ENCODE data around the gene ZNRF1. TPM values are rescaled to one million over a fixed set of nuclear protein-coding genes. Genes with fewer than 3 reads are reported as not detected.

Gene ZNRF1
- total RNA-seq, 2 donors from 2014 or later = 27.7 to 29.7 TPM

DNA sequence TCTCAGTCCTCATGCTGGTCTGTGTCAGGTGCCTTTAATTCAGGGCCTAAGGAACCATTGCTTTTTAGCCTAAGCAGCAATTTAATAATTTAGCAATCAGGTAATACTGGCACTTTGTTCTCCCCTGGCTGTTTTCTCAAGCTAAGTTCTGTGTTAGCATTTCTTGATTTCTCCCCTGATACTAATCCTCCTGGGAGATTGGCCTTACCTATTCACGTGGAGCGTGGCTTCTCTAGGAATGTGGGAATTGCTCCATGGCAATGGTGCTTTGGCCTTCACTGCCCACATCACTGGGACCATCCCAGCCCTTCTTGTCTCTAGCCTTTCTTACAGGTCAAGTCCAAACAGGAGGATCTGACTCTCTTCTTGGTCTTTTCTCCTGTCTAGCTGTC is 55.7 kb downstream of the ZNRF1 start:
- H3K27me3 ChIP-seq = no peaks in the 10 kb centered on the region
- H3K4me3 ChIP-seq = no peak overlapping the region
- no peak for DNase-seq
- peak overlapping the region in 1 of 2 donors; percentile 7 for H3K9ac ChIP-seq (ENCODE audit: low read depth in 2 of 2, low read length in 2 of 2)
- TF ChIP-seq, protein P1, sequence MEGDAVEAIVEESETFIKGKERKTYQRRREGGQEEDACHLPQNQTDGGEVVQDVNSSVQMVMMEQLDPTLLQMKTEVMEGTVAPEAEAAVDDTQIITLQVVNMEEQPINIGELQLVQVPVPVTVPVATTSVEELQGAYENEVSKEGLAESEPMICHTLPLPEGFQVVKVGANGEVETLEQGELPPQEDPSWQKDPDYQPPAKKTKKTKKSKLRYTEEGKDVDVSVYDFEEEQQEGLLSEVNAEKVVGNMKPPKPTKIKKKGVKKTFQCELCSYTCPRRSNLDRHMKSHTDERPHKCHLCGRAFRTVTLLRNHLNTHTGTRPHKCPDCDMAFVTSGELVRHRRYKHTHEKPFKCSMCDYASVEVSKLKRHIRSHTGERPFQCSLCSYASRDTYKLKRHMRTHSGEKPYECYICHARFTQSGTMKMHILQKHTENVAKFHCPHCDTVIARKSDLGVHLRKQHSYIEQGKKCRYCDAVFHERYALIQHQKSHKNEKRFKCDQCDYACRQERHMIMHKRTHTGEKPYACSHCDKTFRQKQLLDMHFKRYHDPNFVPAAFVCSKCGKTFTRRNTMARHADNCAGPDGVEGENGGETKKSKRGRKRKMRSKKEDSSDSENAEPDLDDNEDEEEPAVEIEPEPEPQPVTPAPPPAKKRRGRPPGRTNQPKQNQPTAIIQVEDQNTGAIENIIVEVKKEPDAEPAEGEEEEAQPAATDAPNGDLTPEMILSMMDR (IDR thresholded peaks at IDR 0.05) = no peak
- H3K27ac ChIP-seq = peak overlapping the region; percentile 63
- no peaks in the 10 kb centered on the region for H3K36me3 ChIP-seq
- peaks cover 10% of the 10 kb centered on the region for H3K4me1 ChIP-seq
- no peaks in the 10 kb centered on the region for H3K9me3 ChIP-seq
- intact Hi-C loops (cut with DNase I) = no loop called here

DNA sequence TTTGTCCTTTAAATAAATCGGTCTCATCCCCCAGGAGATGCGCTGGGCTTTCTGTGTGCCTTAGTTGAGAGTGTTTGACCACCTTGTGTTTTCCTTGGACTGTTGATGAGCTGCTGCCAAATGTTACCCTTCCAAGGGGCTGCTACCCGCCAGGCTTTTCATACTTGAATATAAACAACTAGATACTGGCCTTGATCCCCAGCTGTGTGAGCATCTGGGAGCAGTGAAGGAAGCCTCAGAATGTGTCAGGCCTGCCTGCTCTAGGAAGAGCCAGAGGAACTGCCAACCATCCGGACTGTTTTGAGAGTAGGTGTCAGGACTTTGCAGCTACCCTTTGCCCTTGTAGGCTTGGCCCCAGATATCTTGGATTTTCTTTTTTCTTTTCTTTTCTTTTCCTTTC is 60.0 kb downstream of the ZNRF1 start:
- Histone ChIP-seq H3K27ac (no peak overlapping the region), H3K36me3 (no peaks in the 10 kb centered on the region), H3K4me3 (no peak overlapping the region), H3K9ac (ENCODE audit: low read depth in 2 of 2, low read length in 2 of 2) (no peak overlapping the region), H3K9me3 (no peaks in the 10 kb centered on the region), H3K27me3 (no peaks in the 10 kb centered on the region), H3K4me1 (peaks cover 9% of the 10 kb centered on the region)
- TF ChIP-seq, protein P1 (IDR thresholded peaks at IDR 0.05) = no peak
- no peak for DNase-seq
- intact Hi-C loops (cut with DNase I) = no loop called here

DNA sequence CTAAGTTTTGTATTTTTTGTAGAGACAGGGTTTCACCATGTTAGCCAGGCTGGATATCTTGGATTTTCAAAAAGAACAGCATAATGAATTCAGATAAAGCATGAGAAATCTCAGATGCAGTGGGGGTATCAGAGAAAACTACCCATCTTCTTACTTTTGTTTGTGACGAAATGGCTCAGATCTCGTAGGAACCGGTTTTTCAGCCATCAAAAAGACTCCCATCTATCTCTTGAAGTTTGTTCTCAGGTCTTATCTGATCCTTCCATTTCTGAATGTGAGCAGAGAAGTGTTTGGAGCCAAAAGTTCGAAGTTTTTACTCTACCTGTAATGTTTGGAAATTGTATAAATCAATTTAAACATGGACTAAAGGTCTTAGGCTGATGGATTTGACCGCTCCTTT is 60.6 kb downstream of the ZNRF1 start:
- Histone ChIP-seq H3K27ac (no peak overlapping the region), H3K36me3 (no peaks in the 10 kb centered on the region), H3K9me3 (no peaks in the 10 kb centered on the region), H3K27me3 (no peaks in the 10 kb centered on the region), H3K4me3 (no peak overlapping the region), H3K4me1 (peaks cover 3% of the 10 kb centered on the region), H3K9ac (ENCODE audit: low read depth in 2 of 2, low read length in 2 of 2) (no peak overlapping the region)
- intact Hi-C loops (cut with DNase I) = no loop called here
- DNase-seq = no peak
- TF ChIP-seq, protein P1 (IDR thresholded peaks at IDR 0.05) = no peak

DNA sequence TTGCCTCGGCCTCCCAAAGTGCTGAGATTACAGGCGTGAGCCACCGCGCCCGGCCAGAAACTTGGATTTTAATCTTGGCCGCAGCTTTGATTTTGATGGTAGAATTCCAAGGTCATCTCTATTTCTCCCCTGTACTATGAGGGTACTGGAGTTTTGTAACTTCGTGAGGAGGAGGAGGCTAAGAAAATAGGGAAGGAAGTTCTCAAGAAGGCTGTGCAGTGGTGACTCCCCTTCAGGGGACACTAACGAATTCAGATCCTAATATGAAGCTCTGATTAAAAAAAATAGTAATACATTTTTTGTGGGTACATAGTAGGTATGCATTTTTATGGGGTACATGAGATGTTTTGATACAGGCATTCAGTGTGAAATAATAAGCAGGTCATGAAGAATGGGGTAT is 61.9 kb downstream of the ZNRF1 start:
- Histone ChIP-seq H3K27me3 (no peaks in the 10 kb centered on the region), H3K27ac (no peak overlapping the region)

DNA sequence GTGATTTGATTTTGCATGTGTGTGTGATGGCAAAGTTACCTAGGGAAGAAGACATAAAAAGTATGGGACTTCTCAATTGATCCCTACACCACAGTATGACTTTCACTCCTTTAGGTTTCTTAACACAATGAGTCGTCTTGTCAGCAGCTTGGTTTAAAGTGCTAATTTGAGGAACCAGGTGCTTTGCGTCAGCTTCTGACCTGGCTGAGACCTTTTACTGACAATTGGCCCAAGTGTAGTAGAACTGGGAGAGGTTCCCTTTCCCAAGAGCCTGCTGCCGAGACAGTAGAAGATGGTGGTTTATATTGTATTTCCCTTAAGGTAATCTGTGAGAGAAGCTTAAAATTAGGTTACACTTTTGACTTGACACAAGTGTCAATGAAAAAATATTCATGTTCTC is 62.8 kb downstream of the ZNRF1 start:
- no peak overlapping the region for H3K27ac ChIP-seq
- H3K4me3 ChIP-seq = no peak overlapping the region
- intact Hi-C loops (cut with DNase I) = no loop called here
- no peak for DNase-seq
- no peak overlapping the region for H3K9ac ChIP-seq (ENCODE audit: low read depth in 2 of 2, low read length in 2 of 2)
- H3K27me3 ChIP-seq = no peaks in the 10 kb centered on the region
- no peaks in the 10 kb centered on the region for H3K36me3 ChIP-seq
- TF ChIP-seq, protein P1 (IDR thresholded peaks at IDR 0.05) = no peak
- no peaks in the 10 kb centered on the region for H3K9me3 ChIP-seq
- H3K4me1 ChIP-seq = peaks cover 4% of the 10 kb centered on the region

More for the DNA sequence above, 61.9 kb downstream of the ZNRF1 start:
- H3K9ac ChIP-seq (ENCODE audit: low read depth in 2 of 2, low read length in 2 of 2) = no peak overlapping the region
- H3K36me3 ChIP-seq = no peaks in the 10 kb centered on the region
- DNase-seq = no peak
- TF ChIP-seq, protein P1 (IDR thresholded peaks at IDR 0.05) = no peak
- intact Hi-C loops (cut with DNase I) = no loop called here
- H3K4me1 ChIP-seq = no peaks in the 10 kb centered on the region
- H3K4me3 ChIP-seq = no peak overlapping the region
- no peaks in the 10 kb centered on the region for H3K9me3 ChIP-seq
